ENCODE data around the gene HBG2. TPM values are rescaled to one million over a fixed set of nuclear protein-coding genes. Genes with fewer than 3 reads are reported as not detected.

The HBG2 gene
- total and polyA plus RNA-seq, 9 of the 15 experiments (the other 6 are each of a cell fraction or from before 2014, with no cell fraction given): 1,626 to 58,619 (median 10,515) TPM

DNA sequence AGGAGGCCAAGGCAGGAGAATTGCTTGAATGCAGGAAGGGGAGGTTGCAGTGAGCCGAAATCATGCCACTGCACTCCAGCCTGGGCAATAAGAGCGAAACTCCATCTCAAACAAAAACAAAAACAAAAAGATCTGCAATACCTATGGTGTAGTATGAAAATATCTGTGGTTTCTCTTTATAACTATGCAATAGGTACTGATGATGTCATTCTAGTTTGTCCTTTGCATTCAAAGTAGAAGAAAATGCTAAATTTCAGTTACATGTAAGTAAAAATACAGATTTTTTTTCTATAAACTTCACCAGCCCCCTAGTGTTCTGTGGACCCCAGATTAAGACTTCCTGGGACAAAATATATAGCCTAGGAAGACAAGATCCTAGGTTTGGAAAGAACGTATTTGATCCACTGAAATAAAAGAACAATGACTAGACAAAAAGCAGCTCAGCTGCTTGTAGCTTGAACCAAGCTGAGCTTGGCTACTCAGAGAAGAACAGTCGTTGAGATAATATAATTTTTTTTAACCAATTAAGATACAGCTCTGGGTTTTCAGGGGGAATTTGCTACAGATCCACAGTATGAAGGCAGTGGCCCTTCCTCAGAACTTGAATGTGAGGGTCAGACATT lies 17.9 kb upstream of the HBG2 start (continued):
- TF ChIP-seq MTF1 (CRISPR knock-in tag; IDR thresholded peaks at IDR 0.05; ENCODE audit: borderline replicate concordance) (no peak), NUFIP1 (IDR thresholded peaks at IDR 0.05; ENCODE audit: partially characterized antibody) (no peak), RBM14 (IDR thresholded peaks at IDR 0.05; ENCODE audit: borderline replicate concordance, insufficient read depth, low read depth, low read length) (no peak), NFE2L1 (tag; IDR thresholded peaks at IDR 0.05; ENCODE audit: borderline replicate concordance, low read depth) (peak; percentile 85), ZNF282 (CRISPR knock-in tag; IDR thresholded peaks at IDR 0.05) (no peak), WHSC1 (IDR thresholded peaks at IDR 0.05; ENCODE audit: low read length) (no peak), ZBTB7A (IDR thresholded peaks at IDR 0.05; ENCODE audit: borderline replicate concordance, control insufficient read depth, low read depth, low read length) (no peak), FOSL1 (tag; conservative IDR thresholded peaks at IDR 0.05) (0 out of 2 replicates have a peak, but pooled peaks have one; percentile 18), MAFF (IDR thresholded peaks at IDR 0.05; ENCODE audit: low read length) (peak; percentile 82), SREBF2 (CRISPR knock-in tag; IDR thresholded peaks at IDR 0.05) (no peak), TAF9B (IDR thresholded peaks at IDR 0.05; ENCODE audit: partially characterized antibody) (no peak), ZNF146 (CRISPR knock-in tag; IDR thresholded peaks at IDR 0.05; ENCODE audit: unreplicated experiment) (no peak), CEBPB (tag; IDR thresholded peaks at IDR 0.05) (peak; percentile 39; the same call in 1 of the 2 replicates), SMARCA4 (IDR thresholded peaks at IDR 0.05) (peak; percentile 33; the same call in 1 of the 2 replicates), GABPB1 (CRISPR knock-in tag; IDR thresholded peaks at IDR 0.05) (no peak), ATF7 (IDR thresholded peaks at IDR 0.05) (peak; percentile 87), ZNF316 (IDR thresholded peaks at IDR 0.05) (peak; percentile 90), SMARCA5 (IDR thresholded peaks at IDR 0.05) (0 out of 2 replicates have a peak, but pooled peaks have one; percentile 15), CEBPG (CRISPR knock-in tag; IDR thresholded peaks at IDR 0.05) (no peak), CEBPG (tag; conservative IDR thresholded peaks at IDR 0.05 in 1 of 2, IDR thresholded peaks at IDR 0.05 in 1 of 2) (0 out of 4 replicates have a peak, but pooled peaks of 1 of the 2 experiments have one; percentile 18), DPF2 (IDR thresholded peaks at IDR 0.05) (peak; percentile 42; the same call in 1 of the 2 replicates), NCOA6 (IDR thresholded peaks at IDR 0.05) (no peak), NR1H2 (CRISPR knock-in tag; IDR thresholded peaks at IDR 0.05) (no peak)
- TF ChIP-seq, protein P1, sequence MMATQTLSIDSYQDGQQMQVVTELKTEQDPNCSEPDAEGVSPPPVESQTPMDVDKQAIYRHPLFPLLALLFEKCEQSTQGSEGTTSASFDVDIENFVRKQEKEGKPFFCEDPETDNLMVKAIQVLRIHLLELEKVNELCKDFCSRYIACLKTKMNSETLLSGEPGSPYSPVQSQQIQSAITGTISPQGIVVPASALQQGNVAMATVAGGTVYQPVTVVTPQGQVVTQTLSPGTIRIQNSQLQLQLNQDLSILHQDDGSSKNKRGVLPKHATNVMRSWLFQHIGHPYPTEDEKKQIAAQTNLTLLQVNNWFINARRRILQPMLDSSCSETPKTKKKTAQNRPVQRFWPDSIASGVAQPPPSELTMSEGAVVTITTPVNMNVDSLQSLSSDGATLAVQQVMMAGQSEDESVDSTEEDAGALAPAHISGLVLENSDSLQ (IDR thresholded peaks at IDR 0.05): no peak
- TF ChIP-seq, protein P2, sequence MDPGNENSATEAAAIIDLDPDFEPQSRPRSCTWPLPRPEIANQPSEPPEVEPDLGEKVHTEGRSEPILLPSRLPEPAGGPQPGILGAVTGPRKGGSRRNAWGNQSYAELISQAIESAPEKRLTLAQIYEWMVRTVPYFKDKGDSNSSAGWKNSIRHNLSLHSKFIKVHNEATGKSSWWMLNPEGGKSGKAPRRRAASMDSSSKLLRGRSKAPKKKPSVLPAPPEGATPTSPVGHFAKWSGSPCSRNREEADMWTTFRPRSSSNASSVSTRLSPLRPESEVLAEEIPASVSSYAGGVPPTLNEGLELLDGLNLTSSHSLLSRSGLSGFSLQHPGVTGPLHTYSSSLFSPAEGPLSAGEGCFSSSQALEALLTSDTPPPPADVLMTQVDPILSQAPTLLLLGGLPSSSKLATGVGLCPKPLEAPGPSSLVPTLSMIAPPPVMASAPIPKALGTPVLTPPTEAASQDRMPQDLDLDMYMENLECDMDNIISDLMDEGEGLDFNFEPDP (CRISPR knock-in tag; IDR thresholded peaks at IDR 0.05): no peak
- TF ChIP-seq, protein P3, sequence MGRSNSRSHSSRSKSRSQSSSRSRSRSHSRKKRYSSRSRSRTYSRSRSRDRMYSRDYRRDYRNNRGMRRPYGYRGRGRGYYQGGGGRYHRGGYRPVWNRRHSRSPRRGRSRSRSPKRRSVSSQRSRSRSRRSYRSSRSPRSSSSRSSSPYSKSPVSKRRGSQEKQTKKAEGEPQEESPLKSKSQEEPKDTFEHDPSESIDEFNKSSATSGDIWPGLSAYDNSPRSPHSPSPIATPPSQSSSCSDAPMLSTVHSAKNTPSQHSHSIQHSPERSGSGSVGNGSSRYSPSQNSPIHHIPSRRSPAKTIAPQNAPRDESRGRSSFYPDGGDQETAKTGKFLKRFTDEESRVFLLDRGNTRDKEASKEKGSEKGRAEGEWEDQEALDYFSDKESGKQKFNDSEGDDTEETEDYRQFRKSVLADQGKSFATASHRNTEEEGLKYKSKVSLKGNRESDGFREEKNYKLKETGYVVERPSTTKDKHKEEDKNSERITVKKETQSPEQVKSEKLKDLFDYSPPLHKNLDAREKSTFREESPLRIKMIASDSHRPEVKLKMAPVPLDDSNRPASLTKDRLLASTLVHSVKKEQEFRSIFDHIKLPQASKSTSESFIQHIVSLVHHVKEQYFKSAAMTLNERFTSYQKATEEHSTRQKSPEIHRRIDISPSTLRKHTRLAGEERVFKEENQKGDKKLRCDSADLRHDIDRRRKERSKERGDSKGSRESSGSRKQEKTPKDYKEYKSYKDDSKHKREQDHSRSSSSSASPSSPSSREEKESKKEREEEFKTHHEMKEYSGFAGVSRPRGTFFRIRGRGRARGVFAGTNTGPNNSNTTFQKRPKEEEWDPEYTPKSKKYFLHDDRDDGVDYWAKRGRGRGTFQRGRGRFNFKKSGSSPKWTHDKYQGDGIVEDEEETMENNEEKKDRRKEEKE (IDR thresholded peaks at IDR 0.05; ENCODE audit: borderline replicate concordance in 1 of 2, control insufficient read depth in 1 of 2, low read depth in 2 of 2, low read length in 1 of 2): no peak
